NB4 (cell line): ENCODE measurements around the gene ZNF830.

Source experiments
- MYC ChIP-seq: IDR thresholded peaks from 2 replicates; pipeline ENCODE4 v1.6.1; 2011; ENCODE audit warnings: low read depth, low read length
- POLR2A ChIP-seq: IDR thresholded peaks from 2 replicates; pipeline ENCODE4 v1.6.1; 2011; ENCODE audit warnings: mild to moderate bottlenecking; ENCODE audit not compliant: insufficient read length; ENCODE audit errors: extremely low read depth
- TF ChIP-seq, protein P1 (sequence below): IDR thresholded peaks from one replicate; pipeline ENCODE4 v1.5.1; 2012; ENCODE audit warnings: low read depth, low read length
- TF ChIP-seq, protein P2 (sequence below): IDR thresholded peaks from 2 replicates; pipeline ENCODE4 v1.6.1; 2011; ENCODE audit warnings: low read depth, low read length

DNA sequence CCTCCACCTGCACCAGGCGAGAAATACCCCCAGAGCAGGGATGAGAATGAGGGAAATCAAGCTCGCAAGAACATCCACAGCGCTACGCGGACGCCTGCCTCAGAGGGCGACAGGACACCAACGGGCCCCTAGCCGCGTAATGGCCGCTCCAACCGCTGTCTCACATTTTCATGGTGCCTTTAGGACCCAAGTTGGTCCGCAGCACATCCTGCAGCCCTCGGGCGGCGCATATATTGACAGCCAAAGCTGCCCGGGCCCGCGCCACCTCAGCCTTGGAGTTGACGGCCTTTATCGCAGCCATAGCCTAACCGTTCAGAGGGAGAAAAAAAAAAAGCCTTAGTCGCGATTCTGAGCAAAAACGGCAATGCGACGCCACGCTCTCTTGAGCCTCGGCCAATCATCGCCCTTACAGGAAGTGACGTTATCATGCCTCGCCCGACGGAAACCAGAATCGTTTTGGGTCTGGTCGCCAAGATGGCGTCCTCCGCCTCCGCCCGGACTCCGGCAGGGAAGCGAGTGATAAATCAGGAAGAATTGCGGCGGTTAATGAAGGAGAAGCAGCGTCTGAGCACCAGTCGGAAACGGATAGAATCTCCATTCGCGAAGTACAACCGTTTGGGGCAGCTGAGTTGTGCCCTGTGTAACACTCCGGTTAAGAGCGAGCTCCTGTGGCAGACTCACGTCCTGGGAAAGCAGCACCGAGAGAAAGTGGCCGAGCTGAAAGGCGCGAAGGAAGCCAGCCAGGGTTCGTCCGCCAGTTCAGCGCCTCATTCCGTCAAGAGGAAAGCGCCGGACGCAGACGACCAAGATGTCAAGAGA, at the start of gene ZNF830, which contains the start of gene CCT6B:
- TF ChIP-seq, protein P1, sequence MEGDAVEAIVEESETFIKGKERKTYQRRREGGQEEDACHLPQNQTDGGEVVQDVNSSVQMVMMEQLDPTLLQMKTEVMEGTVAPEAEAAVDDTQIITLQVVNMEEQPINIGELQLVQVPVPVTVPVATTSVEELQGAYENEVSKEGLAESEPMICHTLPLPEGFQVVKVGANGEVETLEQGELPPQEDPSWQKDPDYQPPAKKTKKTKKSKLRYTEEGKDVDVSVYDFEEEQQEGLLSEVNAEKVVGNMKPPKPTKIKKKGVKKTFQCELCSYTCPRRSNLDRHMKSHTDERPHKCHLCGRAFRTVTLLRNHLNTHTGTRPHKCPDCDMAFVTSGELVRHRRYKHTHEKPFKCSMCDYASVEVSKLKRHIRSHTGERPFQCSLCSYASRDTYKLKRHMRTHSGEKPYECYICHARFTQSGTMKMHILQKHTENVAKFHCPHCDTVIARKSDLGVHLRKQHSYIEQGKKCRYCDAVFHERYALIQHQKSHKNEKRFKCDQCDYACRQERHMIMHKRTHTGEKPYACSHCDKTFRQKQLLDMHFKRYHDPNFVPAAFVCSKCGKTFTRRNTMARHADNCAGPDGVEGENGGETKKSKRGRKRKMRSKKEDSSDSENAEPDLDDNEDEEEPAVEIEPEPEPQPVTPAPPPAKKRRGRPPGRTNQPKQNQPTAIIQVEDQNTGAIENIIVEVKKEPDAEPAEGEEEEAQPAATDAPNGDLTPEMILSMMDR, result no peak
- TF ChIP-seq, protein P2, sequence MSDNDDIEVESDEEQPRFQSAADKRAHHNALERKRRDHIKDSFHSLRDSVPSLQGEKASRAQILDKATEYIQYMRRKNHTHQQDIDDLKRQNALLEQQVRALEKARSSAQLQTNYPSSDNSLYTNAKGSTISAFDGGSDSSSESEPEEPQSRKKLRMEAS, result peak; percentile 70; the same call in 1 of the 2 replicates
- peak; percentile 83 for TF ChIP-seq POLR2A
- TF ChIP-seq MYC, result peak; percentile 79
